ENCODE data around the gene SERPINA12. TPM values are rescaled to one million over a fixed set of nuclear protein-coding genes. Genes with fewer than 3 reads are reported as not detected.

Gene SERPINA12
- total RNA-seq, 1 experiment from 2014 or later, result not detected

DNA sequence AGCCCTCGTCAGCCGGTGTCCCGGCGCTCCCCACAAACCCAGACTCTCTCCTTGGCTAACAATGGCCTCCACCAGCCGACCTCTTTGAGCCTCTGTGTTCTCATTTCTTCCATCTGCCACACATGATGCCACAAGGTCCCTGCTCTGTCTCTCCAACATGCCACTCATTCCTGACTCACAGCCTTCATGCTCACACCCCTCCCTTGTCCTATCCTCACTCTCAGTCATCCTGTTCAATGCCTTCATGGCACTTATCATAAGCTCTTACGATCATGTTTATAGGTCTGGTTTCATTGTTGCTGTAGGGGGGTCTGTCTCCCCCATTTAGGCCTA, 47.1 kb downstream of the SERPINA12 start:
- no peak for DNase-seq (ENCODE audit: low spot score)

DNA sequence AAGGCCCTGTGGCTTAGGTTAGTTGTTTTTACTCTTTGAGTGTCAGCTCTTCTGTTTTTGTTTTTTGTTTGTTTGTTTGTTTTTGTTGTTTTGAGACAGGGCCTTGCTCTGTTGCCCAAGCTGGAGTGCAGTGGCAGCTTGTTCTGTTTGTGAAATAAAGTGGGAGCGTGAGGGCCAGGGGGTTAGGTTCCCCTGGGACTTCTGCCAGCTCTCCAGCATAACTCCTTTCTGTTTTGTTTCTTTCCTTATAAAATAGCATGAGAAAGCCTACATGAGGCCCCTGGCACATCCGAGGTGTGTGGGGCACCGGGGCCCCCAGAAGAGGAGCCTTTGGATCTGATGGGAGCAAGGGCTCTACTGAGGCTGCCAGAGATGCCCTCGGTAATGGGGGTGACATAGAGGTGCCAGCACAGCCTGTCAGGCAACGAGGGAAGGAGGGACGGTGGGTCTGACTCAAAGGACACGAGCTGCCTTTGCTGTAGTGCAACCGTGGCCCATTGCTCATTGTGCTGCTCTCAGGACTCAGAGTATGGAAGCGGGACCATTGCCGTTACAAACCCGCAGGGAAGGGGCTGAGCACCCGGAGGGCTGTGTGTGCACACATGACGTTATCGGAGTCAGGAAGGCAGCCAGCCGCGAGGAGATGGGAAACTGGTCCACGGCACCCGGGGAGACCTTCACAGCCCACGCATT, 47.6 kb downstream of the SERPINA12 start:
- BruUV-seq (replicated peaks), result no TSS peak
- H3K36me3 ChIP-seq (ENCODE audit: insufficient read depth, low read length, poor library complexity, severe bottlenecking), result no peaks in the 10 kb centered on the region
- ChIA-PET CTCF (no interaction called here), POLR2A (ENCODE audit: low non-redundant PET) (no interaction called here)
- DNase-seq (ENCODE audit: low spot score), result no peak
- no peaks in the 10 kb centered on the region for H3K4me1 ChIP-seq (ENCODE audit: insufficient read depth, low read length, poor library complexity, severe bottlenecking)
- H3K4me3 ChIP-seq (ENCODE audit: low read depth, low read length, poor library complexity, severe bottlenecking), result no peak overlapping the region
- H3K27ac ChIP-seq (ENCODE audit: low read depth, low read length, poor library complexity, severe bottlenecking), result no peak overlapping the region
- intact Hi-C loops (cut with micrococcal nuclease; ENCODE audit: unreplicated experiment), result no loop called here
- TF ChIP-seq EZH2 (IDR thresholded peaks at IDR 0.05; ENCODE audit: borderline replicate concordance, low read depth, low read length, poor library complexity, severe bottlenecking), result no peak
- TF ChIP-seq, protein P1, sequence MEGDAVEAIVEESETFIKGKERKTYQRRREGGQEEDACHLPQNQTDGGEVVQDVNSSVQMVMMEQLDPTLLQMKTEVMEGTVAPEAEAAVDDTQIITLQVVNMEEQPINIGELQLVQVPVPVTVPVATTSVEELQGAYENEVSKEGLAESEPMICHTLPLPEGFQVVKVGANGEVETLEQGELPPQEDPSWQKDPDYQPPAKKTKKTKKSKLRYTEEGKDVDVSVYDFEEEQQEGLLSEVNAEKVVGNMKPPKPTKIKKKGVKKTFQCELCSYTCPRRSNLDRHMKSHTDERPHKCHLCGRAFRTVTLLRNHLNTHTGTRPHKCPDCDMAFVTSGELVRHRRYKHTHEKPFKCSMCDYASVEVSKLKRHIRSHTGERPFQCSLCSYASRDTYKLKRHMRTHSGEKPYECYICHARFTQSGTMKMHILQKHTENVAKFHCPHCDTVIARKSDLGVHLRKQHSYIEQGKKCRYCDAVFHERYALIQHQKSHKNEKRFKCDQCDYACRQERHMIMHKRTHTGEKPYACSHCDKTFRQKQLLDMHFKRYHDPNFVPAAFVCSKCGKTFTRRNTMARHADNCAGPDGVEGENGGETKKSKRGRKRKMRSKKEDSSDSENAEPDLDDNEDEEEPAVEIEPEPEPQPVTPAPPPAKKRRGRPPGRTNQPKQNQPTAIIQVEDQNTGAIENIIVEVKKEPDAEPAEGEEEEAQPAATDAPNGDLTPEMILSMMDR (conservative IDR thresholded peaks at IDR 0.05; ENCODE audit: low read depth, low read length), result no peak
- no peaks in the 10 kb centered on the region for H3K9me3 ChIP-seq (ENCODE audit: low read depth, low read length, poor library complexity, severe bottlenecking)
- H3K27me3 ChIP-seq (replicated peaks; ENCODE audit: insufficient read depth, low read depth, low read length, poor library complexity), result peaks cover 14% of the 10 kb centered on the region

More for the DNA sequence above, 47.1 kb downstream of the SERPINA12 start:
- Histone ChIP-seq H3K4me1 (ENCODE audit: insufficient read depth, low read length, poor library complexity, severe bottlenecking) (no peaks in the 10 kb centered on the region), H3K4me3 (ENCODE audit: low read depth, low read length, poor library complexity, severe bottlenecking) (no peak overlapping the region), H3K9me3 (ENCODE audit: low read depth, low read length, poor library complexity, severe bottlenecking) (no peaks in the 10 kb centered on the region), H3K27ac (ENCODE audit: low read depth, low read length, poor library complexity, severe bottlenecking) (no peak overlapping the region), H3K36me3 (ENCODE audit: insufficient read depth, low read length, poor library complexity, severe bottlenecking) (no peaks in the 10 kb centered on the region), H3K27me3 (replicated peaks; ENCODE audit: insufficient read depth, low read depth, low read length, poor library complexity) (peaks cover 18% of the 10 kb centered on the region)
- no TSS peak for BruUV-seq (replicated peaks)
- TF ChIP-seq, protein P1 (conservative IDR thresholded peaks at IDR 0.05; ENCODE audit: low read depth, low read length), result no peak
- TF ChIP-seq EZH2 (IDR thresholded peaks at IDR 0.05; ENCODE audit: borderline replicate concordance, low read depth, low read length, poor library complexity, severe bottlenecking), result no peak
- POLR2A ChIA-PET (ENCODE audit: low non-redundant PET), result no interaction called here
- intact Hi-C loops (cut with micrococcal nuclease; ENCODE audit: unreplicated experiment), result no loop called here
- CTCF ChIA-PET, result no interaction called here

DNA sequence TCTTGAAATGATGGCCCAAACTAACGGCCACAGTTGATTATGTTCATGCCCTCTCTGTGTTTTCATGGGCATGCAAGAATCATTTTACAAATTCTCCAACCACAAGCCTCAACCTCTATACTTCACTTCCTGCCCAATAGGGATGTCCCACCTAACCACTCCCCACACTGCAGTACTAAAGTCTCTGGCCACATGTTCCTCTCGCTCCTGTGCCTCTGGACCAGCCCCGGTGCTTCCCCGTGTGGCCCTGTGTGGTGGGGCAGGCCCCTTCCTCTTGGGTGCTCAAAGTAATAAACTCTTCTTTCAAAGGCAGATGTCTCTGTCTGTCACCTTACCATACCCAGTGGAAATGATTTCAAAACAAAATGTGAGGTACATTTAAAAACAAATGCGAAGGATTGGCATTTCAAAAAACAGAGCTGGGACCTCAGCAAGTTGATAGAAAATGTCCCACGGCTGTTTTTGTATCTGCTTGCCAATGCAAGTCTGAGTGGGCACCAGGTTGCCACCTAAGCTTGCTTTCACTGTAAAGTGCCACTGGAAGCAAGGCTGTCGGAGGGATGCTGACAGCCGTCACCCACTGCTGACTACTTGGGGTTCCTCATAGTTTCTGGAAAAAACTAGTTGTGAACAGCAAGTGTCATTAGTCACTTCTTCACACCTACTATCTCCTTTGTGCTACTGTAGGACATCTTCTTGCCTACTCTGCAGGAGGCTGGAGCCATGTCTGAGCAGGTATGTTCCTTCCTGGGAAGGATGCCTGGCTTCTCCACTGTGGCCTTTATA, 48.4 kb downstream of the SERPINA12 start:
- no peaks in the 10 kb centered on the region for H3K36me3 ChIP-seq (ENCODE audit: insufficient read depth, low read length, poor library complexity, severe bottlenecking)
- no peak overlapping the region for H3K4me3 ChIP-seq (ENCODE audit: low read depth, low read length, poor library complexity, severe bottlenecking)
- no peak overlapping the region for H3K27ac ChIP-seq (ENCODE audit: low read depth, low read length, poor library complexity, severe bottlenecking)
- TF ChIP-seq, protein P1 (conservative IDR thresholded peaks at IDR 0.05; ENCODE audit: low read depth, low read length), result no peak
- no peak for TF ChIP-seq EZH2 (IDR thresholded peaks at IDR 0.05; ENCODE audit: borderline replicate concordance, low read depth, low read length, poor library complexity, severe bottlenecking)
- ChIA-PET CTCF (no interaction called here), POLR2A (ENCODE audit: low non-redundant PET) (no interaction called here)
- no TSS peak for BruUV-seq (replicated peaks)
- H3K4me1 ChIP-seq (ENCODE audit: insufficient read depth, low read length, poor library complexity, severe bottlenecking), result no peaks in the 10 kb centered on the region
- H3K27me3 ChIP-seq (replicated peaks; ENCODE audit: insufficient read depth, low read depth, low read length, poor library complexity), result peaks cover 6% of the 10 kb centered on the region
- intact Hi-C loops (cut with micrococcal nuclease; ENCODE audit: unreplicated experiment), result no loop called here
- H3K9me3 ChIP-seq (ENCODE audit: low read depth, low read length, poor library complexity, severe bottlenecking), result no peaks in the 10 kb centered on the region
- no peak for DNase-seq (ENCODE audit: low spot score)
